Thymus (tissue), 11 donors: ENCODE results near the gene RAB44. TPM values are rescaled to one million over a fixed set of nuclear protein-coding genes. Genes with fewer than 3 reads are reported as not detected.
A peak's percentile ranks its signal among the peaks of the same experiment; 100 is the strongest.

Experiments
- DNase-seq, 9 donors: peaks; one replicate each; pipeline ENCODE4 v3.0.0-alpha.2; 2013; ENCODE audit warnings: low spot score in 9 of 9, low read depth in 6 of 9, missing footprints in 1 of 9
- H3K27ac ChIP-seq, 2 donors: one replicate each; pipeline ENCODE4 v1.5.1; 2013; ENCODE audit warnings: control low read depth in 1 of 2, low read depth in 1 of 2, low read length in 1 of 2, mild to moderate bottlenecking in 1 of 2, moderate library complexity in 1 of 2
- H3K27me3 ChIP-seq, 2 donors: one replicate each; pipeline ENCODE4 v1.5.1; 2013; ENCODE audit warnings: low read length in 1 of 2; ENCODE audit not compliant: control insufficient read depth in 2 of 2, insufficient read depth in 1 of 2
- H3K36me3 ChIP-seq, 2 donors: one replicate each; pipeline ENCODE4 v1.5.1; 2013; ENCODE audit warnings: low read length in 1 of 2, mild to moderate bottlenecking in 1 of 2, moderate library complexity in 1 of 2; ENCODE audit not compliant: control insufficient read depth in 2 of 2, insufficient read depth in 2 of 2
- H3K4me1 ChIP-seq, 2 donors: one replicate each; pipeline ENCODE4 v1.5.1; 2013; ENCODE audit warnings: low read length in 2 of 2; ENCODE audit not compliant: control insufficient read depth in 2 of 2, insufficient read depth in 2 of 2
- H3K4me3 ChIP-seq, 2 donors: one replicate each; pipeline ENCODE4 v1.5.1; 2013; ENCODE audit warnings: low read length in 2 of 2, control low read depth in 1 of 2, mild to moderate bottlenecking in 1 of 2
- H3K9me3 ChIP-seq, 2 donors: one replicate each; pipeline ENCODE4 v1.5.1; 2013; ENCODE audit warnings: low read length in 1 of 2, mild to moderate bottlenecking in 1 of 2; ENCODE audit not compliant: control insufficient read depth in 2 of 2, insufficient read depth in 1 of 2
- WGBS: extraction: QIAGEN DNeasy Blood & Tissue Kit; methylation state at CpG from one replicate; pipeline ENCODE4 v1.1.7; 2013; 5-methylcytosine and 5-hydroxymethylcytosine counted together
- polyA plus RNA-seq: library from polyadenylated mRNA; stranded (reverse); fragments of 200-250 nt; gene quantifications from one replicate; pipeline ENCODE4 v1.2.3, GENCODE V29; 2013
- total RNA-seq: library from RNA; stranded (reverse); fragments of 120-200 nt; gene quantifications from one replicate; pipeline ENCODE4 v1.2.4, GENCODE V29; 2013
- donor health status: healthy.

RAB44 gene
- total and polyA plus RNA-seq, 2 donors = 0.27 to 0.28 TPM

DNA sequence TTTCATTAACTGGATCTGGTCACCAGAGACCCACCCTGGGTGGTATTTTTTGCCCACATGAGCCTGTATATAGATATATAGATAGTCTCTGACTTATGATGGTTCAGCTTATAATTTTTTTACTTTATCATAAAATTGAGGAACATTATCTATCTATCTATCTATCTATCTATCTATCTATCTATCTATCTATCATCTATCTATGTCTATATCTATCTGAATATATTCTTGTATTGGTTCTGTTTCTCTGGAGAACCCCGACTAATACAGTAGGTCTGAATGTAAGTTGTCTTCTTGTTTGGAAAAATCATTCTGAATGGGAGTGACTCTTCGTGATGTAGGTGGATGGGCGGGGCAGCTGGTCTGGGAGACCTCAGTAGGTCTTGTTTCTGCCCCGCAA is 32.4 kb upstream of the RAB44 start:
- H3K4me1 ChIP-seq = peaks cover 17 to 44% of the 10 kb centered on the region in 2 donors
- DNase-seq = no peak
- no peaks in the 10 kb centered on the region for H3K36me3 ChIP-seq
- no peaks in the 10 kb centered on the region for H3K9me3 ChIP-seq
- H3K4me3 ChIP-seq = no peak overlapping the region
- peaks cover 0 to 16% of the 10 kb centered on the region in 2 donors for H3K27me3 ChIP-seq
- 98% methylated on average over 4 of the region's 4 CpGs for WGBS
- no peak overlapping the region for H3K27ac ChIP-seq

DNA sequence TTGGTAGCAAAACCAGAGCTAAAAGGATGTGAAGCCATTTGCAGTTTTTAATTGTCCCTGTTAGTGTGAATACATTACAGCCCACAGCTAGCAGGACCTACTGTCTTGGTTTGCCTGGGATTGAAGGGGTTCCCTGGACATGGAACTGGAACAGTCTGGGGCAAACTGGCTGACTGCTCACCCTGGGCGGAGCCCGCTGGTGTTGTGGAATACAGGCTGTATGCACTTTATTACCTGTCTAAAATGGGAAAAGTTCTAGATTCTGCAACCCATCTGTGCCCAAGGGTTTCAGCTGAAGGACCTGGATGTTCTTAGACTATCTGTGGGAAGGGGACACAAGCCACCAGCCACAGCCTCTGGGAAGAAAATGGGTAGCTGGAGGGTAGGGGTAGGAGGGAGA is 31.3 kb upstream of the RAB44 start:
- no peak for DNase-seq
- 99% methylated on average over 2 of the region's 2 CpGs for WGBS
- H3K4me3 ChIP-seq = no peak overlapping the region
- no peak overlapping the region for H3K27ac ChIP-seq
- H3K4me1 ChIP-seq = peaks cover 17 to 34% of the 10 kb centered on the region in 2 donors
- no peaks in the 10 kb centered on the region for H3K9me3 ChIP-seq
- peaks cover 0 to 5% of the 10 kb centered on the region in 2 donors for H3K27me3 ChIP-seq
- no peaks in the 10 kb centered on the region for H3K36me3 ChIP-seq

DNA sequence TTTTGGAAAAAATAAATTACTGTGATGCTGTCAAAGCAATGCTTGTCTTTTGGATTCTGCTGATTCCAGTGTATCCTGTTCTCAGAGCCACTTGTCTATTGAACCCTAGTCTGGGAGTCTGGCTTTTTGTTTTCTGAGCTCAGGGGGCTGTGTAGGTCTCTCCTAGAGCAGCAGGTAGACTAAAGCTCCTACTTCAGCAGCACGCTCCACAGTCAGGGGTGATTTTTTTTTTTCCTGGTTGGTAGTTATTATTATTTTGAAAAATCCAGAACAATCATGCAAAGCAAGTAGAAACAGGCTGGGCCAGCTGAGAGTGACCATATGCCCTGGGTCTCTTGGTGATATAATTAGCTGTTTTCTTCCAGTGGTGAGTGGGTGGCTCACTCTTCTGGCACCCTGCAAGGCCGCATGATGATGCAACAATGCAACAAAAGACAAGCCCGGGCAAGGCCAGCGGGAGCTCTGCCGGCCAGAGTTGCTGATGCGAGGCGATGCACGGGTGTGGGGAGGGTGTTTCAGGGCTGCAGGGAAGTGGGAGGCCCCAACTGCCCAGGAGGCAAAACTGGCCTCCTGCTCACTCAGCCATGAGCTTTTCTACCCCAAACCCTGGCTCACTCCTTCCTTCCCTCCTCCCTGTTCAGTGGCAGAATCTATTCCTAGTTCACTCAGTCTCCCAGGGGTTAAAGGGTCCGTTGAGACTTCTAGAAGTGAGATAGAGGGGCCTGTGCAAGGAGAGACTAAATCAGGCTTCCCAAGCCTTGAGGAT is 30.6 kb upstream of the RAB44 start:
- peaks cover 0 to 5% of the 10 kb centered on the region in 2 donors for H3K27me3 ChIP-seq
- H3K4me1 ChIP-seq = peaks cover 11 to 27% of the 10 kb centered on the region in 2 donors
- no peaks in the 10 kb centered on the region for H3K36me3 ChIP-seq
- WGBS = 97% methylated on average over 9 of the region's 9 CpGs
- H3K4me3 ChIP-seq = no peak overlapping the region
- DNase-seq = no peak
- H3K9me3 ChIP-seq = no peaks in the 10 kb centered on the region
- H3K27ac ChIP-seq = peak overlapping the region in 1 of 2 donors; percentile 44

DNA sequence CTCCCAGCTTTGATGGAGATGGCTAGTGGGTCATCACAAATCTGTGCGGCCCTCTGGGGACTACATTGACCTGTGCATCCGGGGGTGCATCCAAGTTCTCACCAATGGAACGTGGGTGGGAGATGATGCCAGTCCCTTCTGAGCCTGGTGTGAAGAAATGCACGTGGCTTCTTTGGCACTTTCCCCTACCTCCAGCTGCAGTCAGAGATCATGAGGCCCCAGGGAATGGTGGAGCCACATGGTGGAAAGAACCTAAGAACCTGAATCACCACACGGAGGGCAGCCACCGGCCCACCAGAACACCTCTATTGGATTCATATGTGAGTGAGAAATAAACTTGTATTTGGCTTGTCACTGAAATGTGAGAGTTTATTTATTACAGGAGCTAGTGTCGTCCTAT is 29.0 kb upstream of the RAB44 start:
- 96% methylated on average over 7 of the region's 7 CpGs for WGBS

GRCh38 chr6:36669002-36669401 is 28.6 kb upstream of the RAB44 start:
- no peaks in the 10 kb centered on the region for H3K9me3 ChIP-seq
- no peak overlapping the region for H3K4me3 ChIP-seq
- 97% methylated on average over 6 of the region's 6 CpGs for WGBS
- H3K27me3 ChIP-seq = peaks cover 0 to 5% of the 10 kb centered on the region in 2 donors
- H3K27ac ChIP-seq = no peak overlapping the region
- H3K4me1 ChIP-seq = peaks cover 0 to 13% of the 10 kb centered on the region in 2 donors
- H3K36me3 ChIP-seq = no peaks in the 10 kb centered on the region
- no peak for DNase-seq

More for the DNA sequence above, 29.0 kb upstream of the RAB44 start:
- no peak overlapping the region for H3K27ac ChIP-seq
- peaks cover 0 to 5% of the 10 kb centered on the region in 2 donors for H3K27me3 ChIP-seq
- H3K9me3 ChIP-seq = no peaks in the 10 kb centered on the region
- DNase-seq = no peak
- no peak overlapping the region for H3K4me3 ChIP-seq
- peaks cover 0 to 13% of the 10 kb centered on the region in 2 donors for H3K4me1 ChIP-seq
- H3K36me3 ChIP-seq = no peaks in the 10 kb centered on the region

DNA sequence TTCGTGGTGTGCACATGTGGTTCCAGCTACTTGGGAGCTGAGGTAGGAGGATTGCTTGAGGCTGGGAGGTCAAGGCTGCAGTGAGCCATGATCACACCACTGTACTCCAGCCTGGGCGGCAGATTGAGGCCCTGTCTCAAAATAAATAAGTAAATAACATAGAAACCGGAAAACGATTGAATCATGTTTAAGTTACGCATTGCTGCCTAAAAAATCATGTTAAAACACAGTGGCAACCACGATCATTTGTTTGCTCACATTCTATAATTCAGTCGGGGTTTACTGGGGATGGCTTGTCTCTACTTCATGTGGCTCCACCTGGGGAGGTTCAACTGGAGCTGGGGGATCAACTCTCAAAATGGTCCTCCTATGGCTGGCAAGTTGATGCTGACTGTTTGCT is 27.4 kb upstream of the RAB44 start:
- WGBS = 96% methylated on average over 7 of the region's 7 CpGs

DNA sequence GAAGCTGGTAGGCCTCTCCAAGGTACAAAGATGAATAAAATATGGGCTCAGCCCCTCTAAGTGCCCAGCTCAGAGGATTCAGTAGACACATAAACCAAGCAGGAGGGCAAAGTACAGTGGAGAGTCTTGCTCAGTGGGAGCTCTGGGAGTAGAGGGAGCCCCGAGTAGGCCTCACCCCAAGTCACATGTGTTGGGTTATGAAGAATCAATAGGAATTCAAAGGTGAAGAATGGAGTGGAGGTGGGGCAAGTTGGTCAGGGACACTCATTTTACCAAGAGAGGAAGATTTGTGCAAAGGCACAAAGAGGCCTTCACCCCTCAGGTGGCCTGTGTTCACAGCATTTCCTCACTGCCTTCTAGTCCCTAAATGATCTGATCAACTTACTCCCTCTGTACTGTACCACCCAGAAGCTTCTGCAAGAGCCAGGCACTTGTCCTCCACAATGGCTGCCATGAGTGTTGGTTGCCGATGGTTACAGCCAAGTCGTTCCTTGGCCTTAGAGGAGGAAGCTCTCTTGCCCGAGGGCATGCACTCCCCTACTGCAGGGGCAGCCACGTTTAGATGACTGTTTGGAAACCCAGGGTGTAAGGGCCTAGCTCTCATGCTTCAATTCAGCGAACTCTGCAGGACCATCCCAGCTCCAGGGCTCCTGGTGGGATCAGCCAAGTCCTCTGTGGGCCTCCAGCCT is 25.8 kb upstream of the RAB44 start:
- WGBS = 94% methylated on average over 6 of the region's 6 CpGs
- Histone ChIP-seq H3K9me3 (no peaks in the 10 kb centered on the region), H3K4me1 (peaks cover 0 to 15% of the 10 kb centered on the region in 2 donors), H3K4me3 (no peak overlapping the region), H3K27me3 (peaks cover under 1 to 20% of the 10 kb centered on the region in 2 donors), H3K27ac (no peak overlapping the region), H3K36me3 (no peaks in the 10 kb centered on the region)
- no peak for DNase-seq

More for the DNA sequence above, 27.4 kb upstream of the RAB44 start:
- no peaks in the 10 kb centered on the region for H3K9me3 ChIP-seq
- no peaks in the 10 kb centered on the region for H3K36me3 ChIP-seq
- no peak for DNase-seq
- peaks cover 0 to 10% of the 10 kb centered on the region in 2 donors for H3K27me3 ChIP-seq
- H3K4me1 ChIP-seq = peaks cover 0 to 8% of the 10 kb centered on the region in 2 donors
- H3K27ac ChIP-seq = no peak overlapping the region
- H3K4me3 ChIP-seq = no peak overlapping the region

- peaks cover 14 to 38% of the 10 kb centered on the region in 2 donors for H3K27me3 ChIP-seq
- 89% methylated on average over 10 of the region's 10 CpGs for WGBS
- peaks cover 7 to 21% of the 10 kb centered on the region in 2 donors for H3K4me1 ChIP-seq
- no peak overlapping the region for H3K27ac ChIP-seq
- peaks cover 0 to 3% of the 10 kb centered on the region in 2 donors for H3K9me3 ChIP-seq
- no peaks in the 10 kb centered on the region for H3K36me3 ChIP-seq
- H3K4me3 ChIP-seq = no peak overlapping the region
- DNase-seq = no peak
Measured at GRCh38 chr6:36673882-36674281, 23.7 kb upstream of the RAB44 start.

- DNase-seq = no peak
- H3K4me1 ChIP-seq = peaks cover 14 to 32% of the 10 kb centered on the region in 2 donors
- H3K9me3 ChIP-seq = peaks cover 0 to 8% of the 10 kb centered on the region in 2 donors
- peaks cover 25 to 49% of the 10 kb centered on the region in 2 donors for H3K27me3 ChIP-seq
- 96% methylated on average over 7 of the region's 7 CpGs for whole genome bisulfite sequencing
- no peaks in the 10 kb centered on the region for H3K36me3 ChIP-seq
- H3K27ac ChIP-seq = no peak overlapping the region
- H3K4me3 ChIP-seq = no peak overlapping the region
Measured at GRCh38 chr6:36674942-36675341, 22.7 kb upstream of the RAB44 start.
